ENCODE measurements around the gene C19orf85.

Gene C19orf85

GRCh38 chr19:55482967-55483705 is 18.6 kb upstream of the C19orf85 start:
- TF ChIP-seq GABPA (IDR thresholded peaks at IDR 0.05; ENCODE audit: low read depth) (no peak), POLR2AphosphoS5 (IDR thresholded peaks at IDR 0.05; ENCODE audit: low read depth) (no peak)
- TF ChIP-seq, protein P1, sequence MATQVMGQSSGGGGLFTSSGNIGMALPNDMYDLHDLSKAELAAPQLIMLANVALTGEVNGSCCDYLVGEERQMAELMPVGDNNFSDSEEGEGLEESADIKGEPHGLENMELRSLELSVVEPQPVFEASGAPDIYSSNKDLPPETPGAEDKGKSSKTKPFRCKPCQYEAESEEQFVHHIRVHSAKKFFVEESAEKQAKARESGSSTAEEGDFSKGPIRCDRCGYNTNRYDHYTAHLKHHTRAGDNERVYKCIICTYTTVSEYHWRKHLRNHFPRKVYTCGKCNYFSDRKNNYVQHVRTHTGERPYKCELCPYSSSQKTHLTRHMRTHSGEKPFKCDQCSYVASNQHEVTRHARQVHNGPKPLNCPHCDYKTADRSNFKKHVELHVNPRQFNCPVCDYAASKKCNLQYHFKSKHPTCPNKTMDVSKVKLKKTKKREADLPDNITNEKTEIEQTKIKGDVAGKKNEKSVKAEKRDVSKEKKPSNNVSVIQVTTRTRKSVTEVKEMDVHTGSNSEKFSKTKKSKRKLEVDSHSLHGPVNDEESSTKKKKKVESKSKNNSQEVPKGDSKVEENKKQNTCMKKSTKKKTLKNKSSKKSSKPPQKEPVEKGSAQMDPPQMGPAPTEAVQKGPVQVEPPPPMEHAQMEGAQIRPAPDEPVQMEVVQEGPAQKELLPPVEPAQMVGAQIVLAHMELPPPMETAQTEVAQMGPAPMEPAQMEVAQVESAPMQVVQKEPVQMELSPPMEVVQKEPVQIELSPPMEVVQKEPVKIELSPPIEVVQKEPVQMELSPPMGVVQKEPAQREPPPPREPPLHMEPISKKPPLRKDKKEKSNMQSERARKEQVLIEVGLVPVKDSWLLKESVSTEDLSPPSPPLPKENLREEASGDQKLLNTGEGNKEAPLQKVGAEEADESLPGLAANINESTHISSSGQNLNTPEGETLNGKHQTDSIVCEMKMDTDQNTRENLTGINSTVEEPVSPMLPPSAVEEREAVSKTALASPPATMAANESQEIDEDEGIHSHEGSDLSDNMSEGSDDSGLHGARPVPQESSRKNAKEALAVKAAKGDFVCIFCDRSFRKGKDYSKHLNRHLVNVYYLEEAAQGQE (IDR thresholded peaks at IDR 0.05; ENCODE audit: insufficient replicate concordance, low read depth) = no peak
- TF ChIP-seq, protein P2, sequence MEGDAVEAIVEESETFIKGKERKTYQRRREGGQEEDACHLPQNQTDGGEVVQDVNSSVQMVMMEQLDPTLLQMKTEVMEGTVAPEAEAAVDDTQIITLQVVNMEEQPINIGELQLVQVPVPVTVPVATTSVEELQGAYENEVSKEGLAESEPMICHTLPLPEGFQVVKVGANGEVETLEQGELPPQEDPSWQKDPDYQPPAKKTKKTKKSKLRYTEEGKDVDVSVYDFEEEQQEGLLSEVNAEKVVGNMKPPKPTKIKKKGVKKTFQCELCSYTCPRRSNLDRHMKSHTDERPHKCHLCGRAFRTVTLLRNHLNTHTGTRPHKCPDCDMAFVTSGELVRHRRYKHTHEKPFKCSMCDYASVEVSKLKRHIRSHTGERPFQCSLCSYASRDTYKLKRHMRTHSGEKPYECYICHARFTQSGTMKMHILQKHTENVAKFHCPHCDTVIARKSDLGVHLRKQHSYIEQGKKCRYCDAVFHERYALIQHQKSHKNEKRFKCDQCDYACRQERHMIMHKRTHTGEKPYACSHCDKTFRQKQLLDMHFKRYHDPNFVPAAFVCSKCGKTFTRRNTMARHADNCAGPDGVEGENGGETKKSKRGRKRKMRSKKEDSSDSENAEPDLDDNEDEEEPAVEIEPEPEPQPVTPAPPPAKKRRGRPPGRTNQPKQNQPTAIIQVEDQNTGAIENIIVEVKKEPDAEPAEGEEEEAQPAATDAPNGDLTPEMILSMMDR (IDR thresholded peaks at IDR 0.05; ENCODE audit: insufficient read depth, low read length) = no peak
- Histone ChIP-seq H3K4me3 (replicated peaks; ENCODE audit: insufficient read depth, low read length) (no peak overlapping the region), H3K27me3 (ENCODE audit: insufficient read depth, poor library complexity, severe bottlenecking) (no peaks in the 10 kb centered on the region), H3K27ac (replicated peaks) (no peak overlapping the region)
- DNase-seq (ENCODE audit: low read depth in 1 of 2, low spot score in 1 of 2) = no peak

- no peak overlapping the region for H3K27ac ChIP-seq (replicated peaks)
- no peak for DNase-seq (ENCODE audit: low read depth in 1 of 2, low spot score in 1 of 2)
- no peak for TF ChIP-seq GABPA (IDR thresholded peaks at IDR 0.05; ENCODE audit: low read depth)
- TF ChIP-seq, protein P2 (IDR thresholded peaks at IDR 0.05; ENCODE audit: insufficient read depth, low read length) = no peak
- TF ChIP-seq SPI1 (IDR thresholded peaks at IDR 0.05; ENCODE audit: borderline replicate concordance, low read depth) = no peak
- TF ChIP-seq, protein P1 (IDR thresholded peaks at IDR 0.05; ENCODE audit: insufficient replicate concordance, low read depth) = no peak
- no peak for TF ChIP-seq POLR2AphosphoS5 (IDR thresholded peaks at IDR 0.05; ENCODE audit: low read depth)
- H3K27me3 ChIP-seq (ENCODE audit: insufficient read depth, poor library complexity, severe bottlenecking) = no peaks in the 10 kb centered on the region
- H3K4me3 ChIP-seq (replicated peaks; ENCODE audit: insufficient read depth, low read length) = no peak overlapping the region
Measured at GRCh38 chr19:55482156-55482961, 17.8 kb upstream of the C19orf85 start.

DNA sequence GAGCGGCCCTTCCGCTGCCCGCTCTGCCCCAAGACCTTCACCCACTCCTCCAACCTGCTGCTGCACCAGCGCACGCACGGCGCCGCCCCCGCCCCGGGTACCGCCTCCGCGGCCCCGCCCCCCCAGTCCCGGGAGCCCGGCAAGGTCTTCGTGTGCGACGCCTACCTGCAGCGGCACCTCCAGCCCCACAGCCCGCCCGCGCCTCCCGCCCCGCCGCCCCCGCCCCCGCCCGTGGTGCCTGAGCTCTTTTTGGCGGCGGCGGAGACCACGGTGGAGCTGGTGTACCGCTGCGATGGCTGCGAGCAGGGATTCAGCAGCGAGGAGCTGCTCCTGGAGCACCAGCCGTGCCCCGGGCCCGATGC is 17.2 kb upstream of the C19orf85 start:
- H3K27me3 ChIP-seq (ENCODE audit: insufficient read depth, poor library complexity, severe bottlenecking) = no peaks in the 10 kb centered on the region
- no peak for DNase-seq (ENCODE audit: low read depth in 1 of 2, low spot score in 1 of 2)
- TF ChIP-seq POLR2AphosphoS5 (IDR thresholded peaks at IDR 0.05; ENCODE audit: low read depth) (no peak), SPI1 (IDR thresholded peaks at IDR 0.05; ENCODE audit: borderline replicate concordance, low read depth) (no peak), GABPA (IDR thresholded peaks at IDR 0.05; ENCODE audit: low read depth) (no peak)
- TF ChIP-seq, protein P1 (IDR thresholded peaks at IDR 0.05; ENCODE audit: insufficient replicate concordance, low read depth) = no peak
- TF ChIP-seq, protein P2 (IDR thresholded peaks at IDR 0.05; ENCODE audit: insufficient read depth, low read length) = no peak
- H3K27ac ChIP-seq (replicated peaks) = no peak overlapping the region
- H3K4me3 ChIP-seq (replicated peaks; ENCODE audit: insufficient read depth, low read length) = no peak overlapping the region
